Hypothalamus (tissue), 51 donors: Measurements from ENCODE around the gene ARHGAP32.

Experiments used
- DNase-seq, 51 donors: peaks; one replicate each; lab custom pipeline; 2025; lab: John Stamatoyannopoulos, UW

Gene ARHGAP32

GRCh38 chr11:128963744-128964325 lies 228.3 kb downstream of the ARHGAP32 start:
- no peak for DNase-seq

GRCh38 chr11:128962896-128963295 lies 229.2 kb downstream of the ARHGAP32 start:
- no peak for DNase-seq

- DNase-seq: no peak
Observed at GRCh38 chr11:128961645-128962044, 230.5 kb downstream of the ARHGAP32 start.

GRCh38 chr11:128957202-128957482 lies 235.0 kb downstream of the ARHGAP32 start:
- no peak for DNase-seq

- DNase-seq: peak in 12 of 51 donors; percentile 9 to 70 (median 26)
Observed at GRCh38 chr11:128956401-128957201, 235.5 kb downstream of the ARHGAP32 start.

- DNase-seq: no peak
Observed at GRCh38 chr11:128955636-128956035, 236.5 kb downstream of the ARHGAP32 start.

GRCh38 chr11:128953151-128953550 lies 239.0 kb downstream of the ARHGAP32 start:
- no peak for DNase-seq

- DNase-seq: no peak
Observed at GRCh38 chr11:128949791-128950454, 242.2 kb downstream of the ARHGAP32 start.

GRCh38 chr11:128948583-128948982 lies 243.5 kb downstream of the ARHGAP32 start:
- DNase-seq: no peak

GRCh38 chr11:128947773-128948172 lies 244.4 kb downstream of the ARHGAP32 start:
- DNase-seq: no peak

GRCh38 chr11:128946648-128947047 lies 245.5 kb downstream of the ARHGAP32 start:
- no peak for DNase-seq

- DNase-seq: no peak
Observed at GRCh38 chr11:128943428-128943976, 248.6 kb downstream of the ARHGAP32 start.

- no peak for DNase-seq
Observed at GRCh38 chr11:128942817-128943427, 249.2 kb downstream of the ARHGAP32 start, which contains the start of gene TP53AIP1. TP53AIP1 (minus strand) TSS chr11:128942871; CDS start chr11:128937818, 5,053 bp downstream.

GRCh38 chr11:128942272-128942612 lies 249.9 kb downstream of the ARHGAP32 start:
- DNase-seq: no peak

- no peak for DNase-seq
Observed at GRCh38 chr11:128941573-128942271, 250.4 kb downstream of the ARHGAP32 start.

GRCh38 chr11:128941110-128941509 lies 251.0 kb downstream of the ARHGAP32 start:
- no peak for DNase-seq

GRCh38 chr11:128940603-128941002 lies 251.5 kb downstream of the ARHGAP32 start:
- no peak for DNase-seq

- no peak for DNase-seq
Observed at GRCh38 chr11:128940156-128940555, 252.0 kb downstream of the ARHGAP32 start.

GRCh38 chr11:128939591-128939990 lies 252.5 kb downstream of the ARHGAP32 start:
- no peak for DNase-seq

GRCh38 chr11:128938156-128938885 lies 253.8 kb downstream of the ARHGAP32 start:
- no peak for DNase-seq
